Lung (tissue), 12 donors: ENCODE measurements around the gene SSR2. TPM values are rescaled to one million over a fixed set of nuclear protein-coding genes. Genes with fewer than 3 reads are reported as not detected.

ENCODE experiments used
- ATAC-seq: fragments of 200-7000 bp; cut with Tn5 transposase; one replicate; pipeline ENCODE4 v1.9.1; 2020; ENCODE audit warnings: moderate number of reproducible peaks; ENCODE audit not compliant: insufficient read depth, low FRiP score
- DNase-seq, 3 donors: peaks; one replicate each; pipeline ENCODE4 v3.0.0-alpha.2; 2013 to 2017
- H3K27ac ChIP-seq, 2 donors: one replicate each; pipeline ENCODE4 v1.5.1; 2013; ENCODE audit warnings: mild to moderate bottlenecking in 2 of 2, moderate library complexity in 2 of 2, control low read depth in 1 of 2, inconsistent platforms in 1 of 2, low read depth in 1 of 2, low read length in 1 of 2
- H3K27me3 ChIP-seq, 3 donors: one replicate each; pipeline ENCODE4 v1.5.1; 2013; ENCODE audit warnings: low read length in 2 of 3; ENCODE audit not compliant: control insufficient read depth in 3 of 3, insufficient read depth in 3 of 3
- H3K36me3 ChIP-seq, 4 donors: one replicate each; pipeline ENCODE4 v1.5.1; 2013; ENCODE audit warnings: low read length in 4 of 4, mild to moderate bottlenecking in 1 of 4, moderate library complexity in 1 of 4; ENCODE audit not compliant: control insufficient read depth in 4 of 4, insufficient read depth in 4 of 4
- H3K4me1 ChIP-seq, 5 donors: one replicate each; pipeline ENCODE4 v1.5.1; 2013; ENCODE audit warnings: low read length in 5 of 5, mild to moderate bottlenecking in 2 of 5, moderate library complexity in 1 of 5; ENCODE audit not compliant: control insufficient read depth in 5 of 5, insufficient read depth in 5 of 5
- H3K4me3 ChIP-seq: one replicate; pipeline ENCODE4 v1.5.1; 2013; ENCODE audit warnings: mild to moderate bottlenecking, control low read depth, moderate library complexity
- H3K9ac ChIP-seq, 2 donors: one replicate each; pipeline ENCODE4 v1.5.1; 2013; ENCODE audit warnings: low read length in 2 of 2, control low read depth in 1 of 2; ENCODE audit not compliant: insufficient read depth in 1 of 2
- H3K9me3 ChIP-seq, 4 donors: one replicate each; pipeline ENCODE4 v1.5.1; 2013; ENCODE audit warnings: low read length in 3 of 4, mild to moderate bottlenecking in 1 of 4, moderate library complexity in 1 of 4; ENCODE audit not compliant: control insufficient read depth in 4 of 4, insufficient read depth in 3 of 4
- CTCF ChIP-seq: IDR thresholded peaks from 2 replicates; pipeline ENCODE4 v1.5.1; 2012; ENCODE audit warnings: mild to moderate bottlenecking; ENCODE audit errors: control extremely low read depth, extremely low read depth
- WGBS, 2 donors: extraction: QIAGEN DNeasy Blood & Tissue Kit; methylation state at CpG; one replicate each; pipeline ENCODE4 v1.1.7; 2013; 5-methylcytosine and 5-hydroxymethylcytosine counted together
- polyA plus RNA-seq, 2 donors: library from polyadenylated mRNA; stranded (reverse); fragments of 200-250 nt; gene quantifications; one replicate each; pipeline ENCODE4 v1.2.1, GENCODE V29; 2013
- total RNA-seq, 2 donors: library from RNA; depleted of rRNA in 1 of 2; stranded (reverse); fragments of >200 nt in 1 of 2; gene quantifications; one replicate each; pipeline ENCODE4 v1.2.1, GENCODE V29; 2014 to 2021
- donor health status: control.
- donor health status: control.
- donor health status: Bipolar disorder and iron deficiency.
- donor health status: healthy.
- donor health status: DM: yes; HTN: yes; CAD: no.

Gene SSR2
- total and polyA plus RNA-seq, 4 donors, result 281 to 467 (median 292) TPM

- WGBS, 2 donors, result 1 to 2% methylated on average over 14 of the region's 14 CpGs
- Histone ChIP-seq H3K4me3 (peak overlapping the region; percentile 88), H3K27ac (peak overlapping the region; percentile 89 to 97), H3K9ac (peak overlapping the region; percentile 39 to 81), H3K4me1 (peaks cover 30 to 74% (median 37%) of the 10 kb centered on the region in 5 donors), H3K36me3 (peaks cover 0 to 5% (median 0%) of the 10 kb centered on the region in 4 donors), H3K27me3 (no peaks in the 10 kb centered on the region), H3K9me3 (no peaks in the 10 kb centered on the region)
- ATAC-seq (no peak), DNase-seq (peak; percentile 93 to 96 (median 96))
- no peak for TF ChIP-seq CTCF
These were observed 44.5 kb downstream of the SSR2 start for GRCh38 chr1:155976062-155976912.

DNA sequence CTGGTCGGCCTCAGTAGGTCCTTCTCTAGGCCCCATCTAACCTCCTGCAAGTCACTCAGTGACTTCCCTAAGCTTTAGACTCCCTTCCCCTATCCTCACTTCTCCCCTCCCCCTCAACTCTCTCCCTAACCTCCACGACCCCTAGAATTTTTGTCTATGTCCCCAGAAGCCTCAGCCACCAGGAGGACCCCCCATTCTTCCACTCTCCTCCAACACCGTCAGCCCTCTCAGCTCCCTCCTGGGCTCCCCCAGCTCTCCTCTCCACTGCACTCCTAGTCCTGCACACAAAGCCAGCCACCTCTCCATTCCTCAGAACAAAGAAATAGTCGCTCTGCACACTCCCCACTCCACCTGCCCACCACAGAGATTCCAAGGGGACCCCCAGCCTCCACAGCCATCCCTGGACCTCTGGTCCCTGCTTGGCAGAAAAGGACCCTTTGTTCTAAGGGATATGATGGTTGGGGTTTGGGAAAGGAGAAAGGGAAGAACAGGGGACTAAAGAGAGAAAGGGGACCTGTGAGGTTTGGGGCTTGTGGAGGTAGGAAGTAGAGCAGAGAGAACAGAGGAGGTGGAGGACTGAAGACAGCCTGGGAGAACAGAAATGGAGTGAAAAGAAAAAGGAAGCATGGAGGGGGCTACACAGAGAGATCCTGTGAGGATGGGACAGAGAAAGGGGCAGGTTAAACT, 45.2 kb downstream of the SSR2 start:
- H3K4me1 ChIP-seq, result peaks cover 29 to 75% (median 35%) of the 10 kb centered on the region in 5 donors
- DNase-seq (no peak), ATAC-seq (no peak)
- H3K4me3 ChIP-seq, result peak overlapping the region; percentile 88
- WGBS, 2 donors, result 6 to 11% methylated on average over 4 of the region's 4 CpGs
- TF ChIP-seq CTCF, result no peak
- no peaks in the 10 kb centered on the region for H3K27me3 ChIP-seq
- H3K27ac ChIP-seq, result peak overlapping the region; percentile 89 to 97
- no peaks in the 10 kb centered on the region for H3K9me3 ChIP-seq
- peaks cover 0 to 5% (median 0%) of the 10 kb centered on the region in 4 donors for H3K36me3 ChIP-seq
- H3K9ac ChIP-seq, result peak overlapping the region; percentile 39 to 81

GRCh38 chr1:155974208-155975115, 46.3 kb downstream of the SSR2 start:
- peak overlapping the region; percentile 39 to 81 for H3K9ac ChIP-seq
- DNase-seq, result peak in 2 of 3 donors; percentile 60 to 69

More at GRCh38 chr1:155974208-155975115, 46.3 kb downstream of the SSR2 start:
- peaks cover 23 to 75% (median 42%) of the 10 kb centered on the region in 5 donors for H3K4me1 ChIP-seq
- peak overlapping the region; percentile 11 for H3K4me3 ChIP-seq
- H3K36me3 ChIP-seq, result peaks cover 0 to 7% (median 1%) of the 10 kb centered on the region in 4 donors
- H3K9me3 ChIP-seq, result no peaks in the 10 kb centered on the region
- peak overlapping the region; percentile 27 to 97 for H3K27ac ChIP-seq
- no peaks in the 10 kb centered on the region for H3K27me3 ChIP-seq
- WGBS, 2 donors, result 23 to 26% methylated on average over 13 of the region's 13 CpGs
- ATAC-seq, result no peak
- TF ChIP-seq CTCF, result no peak
